Endothelial cell (in vitro differentiated cells): ENCODE results near the gene PNPLA8. TPM values are rescaled to one million over a fixed set of nuclear protein-coding genes. Genes with fewer than 3 reads are reported as not detected.
"Not testable (repeated sequence)": the region's sequence is repeated elsewhere in the genome, so short reads cannot be mapped to it uniquely, and the experiment has no call there.

Source experiments
- DNase-seq: peaks from one replicate; pipeline ENCODE4 v3.0.0; 2021; ENCODE audit warnings: low spot score
- H3K27ac Mint-ChIP-seq: one replicate; pipeline ENCODE4 v1.8.0; 2021; ENCODE audit warnings: mixed read lengths, inconsistent platforms; ENCODE audit not compliant: unreplicated experiment
- H3K27me3 Mint-ChIP-seq: one replicate; pipeline ENCODE4 v1.8.0; 2021; ENCODE audit warnings: mild to moderate bottlenecking, moderate library complexity, mixed read lengths, inconsistent platforms; ENCODE audit not compliant: unreplicated experiment
- H3K36me3 Mint-ChIP-seq: one replicate; pipeline ENCODE4 v1.8.0; 2021; ENCODE audit warnings: mild to moderate bottlenecking, low read depth, mixed read lengths, inconsistent platforms; ENCODE audit not compliant: unreplicated experiment
- H3K4me1 Mint-ChIP-seq: one replicate; pipeline ENCODE4 v1.8.0; 2021; ENCODE audit warnings: mild to moderate bottlenecking, mixed read lengths, inconsistent platforms; ENCODE audit not compliant: unreplicated experiment
- H3K4me3 Mint-ChIP-seq: one replicate; pipeline ENCODE4 v1.8.0; 2021; ENCODE audit warnings: mild to moderate bottlenecking, mixed read lengths, inconsistent platforms; ENCODE audit not compliant: unreplicated experiment
- H3K9me3 Mint-ChIP-seq: one replicate; pipeline ENCODE4 v1.8.0; 2021; ENCODE audit warnings: mixed read lengths, inconsistent platforms; ENCODE audit not compliant: unreplicated experiment
- total RNA-seq: library from RNA; stranded (reverse); fragmentation: NEBNext Ultra II Directional; extraction: Animal tissue kit (Norgen Biotek cat#: 25700); gene quantifications from one replicate; pipeline ENCODE4 v1.2.1, GENCODE V29; 2021; ENCODE audit not compliant: unreplicated experiment
- TF ChIP-seq, protein P1 (sequence below): fragments of 200-600 bp; sonication (generic); IDR thresholded peaks from one replicate; pipeline ENCODE4 v1.5.0; 2021; ENCODE audit warnings: antibody characterized with exemption; ENCODE audit not compliant: unreplicated experiment

The PNPLA8 gene
- total RNA-seq, 1 donor from 2014 or later = 15.6 TPM

DNA sequence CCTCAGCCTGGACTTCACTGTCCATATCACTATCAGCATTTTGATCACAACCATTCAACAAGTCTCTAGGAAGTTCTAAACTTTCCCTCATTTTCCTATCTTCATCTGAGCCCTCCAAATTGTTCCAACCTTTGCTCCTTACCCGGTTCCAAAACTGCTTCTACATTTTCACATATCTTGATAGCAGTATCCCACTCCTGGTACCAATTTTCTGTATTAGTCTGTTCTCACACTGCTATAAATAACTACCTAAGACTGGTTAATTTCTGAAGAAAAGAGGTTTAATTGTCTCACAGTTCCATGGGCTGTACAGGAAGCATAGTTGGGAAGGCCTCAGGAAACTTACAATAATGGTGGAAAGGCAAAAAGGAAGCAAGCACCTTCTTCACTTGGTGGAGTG, 31.7 kb upstream of the PNPLA8 start:
- Mint-ChIP-seq H3K27me3 (peaks cover 1% of the 10 kb centered on the region), H3K9me3 (peaks cover 8% of the 10 kb centered on the region), H3K4me1 (peaks cover 6% of the 10 kb centered on the region), H3K36me3 (peaks cover 23% of the 10 kb centered on the region), H3K27ac (no peak overlapping the region), H3K4me3 (peak overlapping the region; percentile 48)
- TF ChIP-seq, protein P1, sequence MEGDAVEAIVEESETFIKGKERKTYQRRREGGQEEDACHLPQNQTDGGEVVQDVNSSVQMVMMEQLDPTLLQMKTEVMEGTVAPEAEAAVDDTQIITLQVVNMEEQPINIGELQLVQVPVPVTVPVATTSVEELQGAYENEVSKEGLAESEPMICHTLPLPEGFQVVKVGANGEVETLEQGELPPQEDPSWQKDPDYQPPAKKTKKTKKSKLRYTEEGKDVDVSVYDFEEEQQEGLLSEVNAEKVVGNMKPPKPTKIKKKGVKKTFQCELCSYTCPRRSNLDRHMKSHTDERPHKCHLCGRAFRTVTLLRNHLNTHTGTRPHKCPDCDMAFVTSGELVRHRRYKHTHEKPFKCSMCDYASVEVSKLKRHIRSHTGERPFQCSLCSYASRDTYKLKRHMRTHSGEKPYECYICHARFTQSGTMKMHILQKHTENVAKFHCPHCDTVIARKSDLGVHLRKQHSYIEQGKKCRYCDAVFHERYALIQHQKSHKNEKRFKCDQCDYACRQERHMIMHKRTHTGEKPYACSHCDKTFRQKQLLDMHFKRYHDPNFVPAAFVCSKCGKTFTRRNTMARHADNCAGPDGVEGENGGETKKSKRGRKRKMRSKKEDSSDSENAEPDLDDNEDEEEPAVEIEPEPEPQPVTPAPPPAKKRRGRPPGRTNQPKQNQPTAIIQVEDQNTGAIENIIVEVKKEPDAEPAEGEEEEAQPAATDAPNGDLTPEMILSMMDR = no peak
- no peak for DNase-seq

DNA sequence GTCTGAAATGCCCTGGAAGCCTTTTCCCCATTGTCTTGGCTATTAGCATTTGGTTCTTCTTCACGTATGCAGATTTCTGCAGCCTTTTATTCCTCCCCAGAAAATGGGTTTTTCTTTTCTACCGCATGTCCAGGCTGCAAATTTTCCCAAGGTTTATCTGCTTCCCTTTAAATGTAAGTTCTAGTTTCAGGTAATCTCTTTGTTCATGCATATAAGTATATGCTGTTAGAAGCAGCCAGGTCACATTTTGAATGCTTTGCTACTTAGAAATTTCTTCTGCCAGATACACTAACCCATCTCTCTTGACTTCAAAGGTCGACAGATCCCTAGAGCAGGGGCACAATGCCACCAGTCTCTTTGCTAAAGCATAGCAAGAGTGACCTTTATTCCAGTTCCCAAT, 31.3 kb upstream of the PNPLA8 start:
- TF ChIP-seq, protein P1 = no peak
- Mint-ChIP-seq H3K27ac (no peak overlapping the region), H3K4me1 (peaks cover 6% of the 10 kb centered on the region), H3K9me3 (peaks cover 8% of the 10 kb centered on the region), H3K4me3 (peak overlapping the region; percentile 48), H3K36me3 (peaks cover 23% of the 10 kb centered on the region), H3K27me3 (peaks cover 1% of the 10 kb centered on the region)
- no peak for DNase-seq

DNA sequence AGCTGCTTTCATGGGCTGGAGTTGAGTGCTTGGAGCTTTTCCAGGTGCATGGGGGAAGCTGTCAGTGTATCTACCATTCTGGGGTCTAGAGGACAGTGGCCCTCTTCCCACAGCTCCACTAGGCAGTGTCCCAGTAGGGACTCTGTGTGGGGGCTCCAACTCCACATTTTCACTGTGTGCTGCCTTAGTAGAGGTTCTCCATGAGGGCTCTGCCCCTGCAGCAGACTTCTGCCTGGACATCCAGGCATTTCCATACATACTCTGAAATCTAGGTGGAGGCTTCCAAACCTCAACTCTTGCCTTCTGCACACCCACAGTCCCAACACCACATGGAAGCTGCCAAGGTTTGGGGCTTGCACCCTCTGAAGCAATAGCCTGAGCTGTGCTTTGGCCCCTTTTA, 30.7 kb upstream of the PNPLA8 start:
- not testable (repeated sequence) for H3K27ac Mint-ChIP-seq, H3K4me3 Mint-ChIP-seq, H3K27me3 Mint-ChIP-seq, H3K9me3 Mint-ChIP-seq, H3K4me1 Mint-ChIP-seq, DNase-seq
- H3K36me3 Mint-ChIP-seq = peaks cover 22% of the 10 kb centered on the region

DNA sequence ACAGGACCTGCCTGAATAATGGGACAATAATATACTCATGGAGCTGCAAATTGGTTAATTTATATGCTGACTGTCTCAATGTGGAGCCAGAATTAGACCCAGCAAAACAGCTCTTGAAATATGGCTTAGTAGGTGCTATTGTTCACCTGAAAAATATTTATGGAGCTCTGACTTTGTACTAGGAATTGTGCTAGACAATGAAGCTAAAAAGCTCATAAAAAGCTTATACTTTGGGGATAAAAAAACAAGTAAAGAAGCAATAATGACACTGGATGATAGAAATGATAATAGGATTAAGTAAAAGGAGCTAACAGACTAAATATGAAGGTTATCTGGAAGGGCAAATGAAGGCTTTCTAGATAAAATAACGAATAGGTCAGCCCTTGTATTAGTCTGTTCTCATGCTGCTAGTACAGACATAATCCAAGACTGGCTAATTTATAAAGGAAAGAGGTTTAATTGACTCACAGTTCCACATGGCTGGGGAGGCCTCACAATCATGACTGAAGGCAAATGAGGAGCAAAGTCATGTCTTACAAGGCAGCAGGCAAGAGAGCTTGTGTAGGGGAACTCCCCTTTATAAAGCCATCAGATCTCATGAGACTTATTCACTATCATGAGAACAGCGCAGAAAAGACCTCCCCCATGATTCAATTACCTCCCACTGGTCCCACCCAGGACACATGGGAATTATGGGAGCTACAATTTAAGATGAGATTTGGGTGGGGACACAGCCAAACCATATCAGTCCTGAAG, 22.4 kb upstream of the PNPLA8 start:
- H3K9me3 Mint-ChIP-seq, DNase-seq, H3K27me3 Mint-ChIP-seq, H3K4me1 Mint-ChIP-seq, H3K4me3 Mint-ChIP-seq, H3K27ac Mint-ChIP-seq, H3K36me3 Mint-ChIP-seq: not testable (repeated sequence)

DNA sequence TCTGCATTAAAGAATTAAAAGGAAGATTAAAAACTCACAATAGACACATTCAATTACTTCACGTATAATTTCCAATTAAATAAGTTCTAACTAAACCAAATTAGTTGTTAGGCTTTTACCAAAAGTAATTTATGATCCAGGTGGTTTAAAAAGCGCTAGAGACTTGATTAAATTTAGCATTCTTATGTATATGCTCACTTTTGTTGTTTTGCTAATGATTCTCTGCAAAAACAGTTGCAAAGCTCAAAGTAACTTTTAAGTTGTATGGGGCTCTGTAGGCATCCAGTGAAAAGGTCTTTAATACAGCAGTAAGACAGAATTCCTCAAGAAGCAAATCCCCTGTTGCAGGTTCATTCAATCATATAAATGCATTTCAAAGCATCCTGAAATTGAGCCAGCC, 15.5 kb upstream of the PNPLA8 start:
- no peaks in the 10 kb centered on the region for H3K9me3 Mint-ChIP-seq
- no peaks in the 10 kb centered on the region for H3K27me3 Mint-ChIP-seq
- no peak for DNase-seq
- TF ChIP-seq, protein P1 = no peak
- H3K4me3 Mint-ChIP-seq = no peak overlapping the region
- H3K4me1 Mint-ChIP-seq = no peaks in the 10 kb centered on the region
- no peak overlapping the region for H3K27ac Mint-ChIP-seq
- no peaks in the 10 kb centered on the region for H3K36me3 Mint-ChIP-seq

DNA sequence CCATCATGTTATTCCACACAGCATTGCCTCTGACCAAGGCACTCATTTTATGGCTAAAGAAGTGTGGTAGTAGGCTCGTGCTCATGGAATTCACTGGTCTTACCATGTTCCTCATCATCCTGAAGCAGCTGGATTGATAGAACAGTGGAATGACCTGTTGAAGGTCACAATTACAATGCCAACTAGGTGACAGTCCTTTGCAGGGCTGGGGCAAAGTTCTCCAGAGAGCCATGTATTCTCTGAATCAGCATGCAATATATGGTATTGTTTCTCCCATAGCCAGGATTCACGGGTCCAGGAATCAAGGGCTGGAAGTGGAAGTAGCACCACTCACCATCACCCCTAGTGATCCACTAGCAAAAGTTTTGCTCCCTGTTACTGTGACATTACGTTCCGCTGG, 12.8 kb upstream of the PNPLA8 start:
- H3K36me3 Mint-ChIP-seq, H3K9me3 Mint-ChIP-seq, H3K27ac Mint-ChIP-seq, H3K4me1 Mint-ChIP-seq, DNase-seq, H3K27me3 Mint-ChIP-seq, H3K4me3 Mint-ChIP-seq: not testable (repeated sequence)

DNA sequence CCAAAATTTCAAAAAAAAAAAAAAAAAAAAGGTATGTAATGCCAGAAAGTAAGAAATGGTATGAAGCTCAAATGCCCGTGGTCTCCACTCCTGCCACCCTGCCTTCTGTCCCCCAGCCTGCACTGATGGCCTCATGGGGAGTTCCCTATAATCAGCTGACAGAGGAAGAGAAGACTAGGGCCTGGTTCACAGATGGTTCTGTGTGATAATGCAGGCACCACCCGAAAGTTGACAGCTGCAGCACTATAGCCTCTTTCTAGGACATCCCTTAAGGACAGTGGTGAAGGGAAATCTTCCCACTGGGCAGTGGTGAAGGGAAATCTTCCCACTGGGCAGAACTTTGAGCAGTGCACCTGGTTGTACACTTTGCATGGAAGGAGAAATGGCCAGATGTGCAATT, 12.3 kb upstream of the PNPLA8 start:
- H3K4me1 Mint-ChIP-seq, DNase-seq, H3K27me3 Mint-ChIP-seq, H3K27ac Mint-ChIP-seq, H3K36me3 Mint-ChIP-seq, H3K4me3 Mint-ChIP-seq, H3K9me3 Mint-ChIP-seq: not testable (repeated sequence)
